NT2/D1 (cell line): ENCODE data around the gene RCAN1.

Source experiments
- YY1 ChIP-seq: IDR thresholded peaks from 2 replicates; pipeline ENCODE4 v1.6.1; 2011; ENCODE audit not compliant: insufficient read length, insufficient read depth
- ZNF274 ChIP-seq: IDR thresholded peaks from 2 replicates; pipeline ENCODE4 v1.6.1; 2011; ENCODE audit warnings: mild to moderate bottlenecking, low read depth, low read length

DNA sequence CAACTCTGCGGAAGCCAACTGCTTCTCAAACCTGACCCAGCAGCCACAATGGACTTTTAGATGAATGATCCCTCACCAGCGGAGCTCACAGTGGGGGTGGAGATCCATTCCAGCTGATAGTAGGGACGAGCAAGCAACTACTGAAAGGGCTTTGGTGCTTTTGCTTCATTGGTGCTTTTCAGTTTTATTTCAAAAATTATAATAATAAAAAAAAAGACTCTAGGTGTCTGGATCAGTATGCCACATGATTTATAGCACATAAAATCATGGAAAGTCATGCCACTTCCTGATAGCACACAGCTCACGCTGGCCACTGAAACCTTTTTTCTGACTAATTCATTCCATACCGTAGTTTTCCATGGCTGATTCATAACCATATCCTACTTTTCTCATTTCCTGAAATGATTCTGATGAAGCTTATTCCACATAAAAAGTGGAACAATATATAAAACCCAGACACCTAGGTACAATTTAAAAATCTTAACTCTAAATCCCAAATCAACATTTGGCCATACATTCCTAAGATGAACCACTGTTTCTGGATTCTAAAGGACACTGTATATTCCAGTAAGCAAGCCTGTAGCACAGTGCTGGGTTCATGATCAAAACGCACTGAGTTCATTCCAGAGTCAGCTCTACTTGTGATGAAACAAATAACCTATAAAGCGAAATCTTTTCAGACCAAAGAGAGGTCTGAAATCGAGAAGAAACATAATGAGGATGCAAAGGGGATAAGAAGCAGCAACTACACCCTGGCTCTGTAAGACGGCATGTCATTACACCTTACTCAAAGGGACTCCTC, 61.6 kb downstream of the RCAN1 start:
- TF ChIP-seq YY1 (no peak), ZNF274 (no peak)
